HCT116 (cell line): Measurements from ENCODE around the gene RHOG.

Experiments used
- EGR1 ChIP-seq: IDR thresholded peaks from 2 replicates; pipeline ENCODE4 v1.6.1; 2012; ENCODE audit warnings: low read depth
- EZH2 ChIP-seq: fragments of 200-600 bp; sonication (generic); IDR thresholded peaks from 2 replicates; pipeline ENCODE4 v1.6.1; 2017; ENCODE audit warnings: antibody characterized with exemption, mixed run types
- POLR2A ChIP-seq: IDR thresholded peaks from 2 replicates; pipeline ENCODE4 v1.7.0; 2011; ENCODE audit warnings: borderline replicate concordance; ENCODE audit not compliant: insufficient read depth, insufficient read length; ENCODE audit errors: extremely low read depth
- POLR2AphosphoS5 ChIP-seq: IDR thresholded peaks from 2 replicates; pipeline ENCODE4 v1.6.1; 2011; ENCODE audit warnings: mild to moderate bottlenecking, low read depth, low read length, moderate library complexity
- SP1 ChIP-seq: IDR thresholded peaks from 2 replicates; pipeline ENCODE4 v1.6.1; 2012; ENCODE audit warnings: low read depth
- SRF ChIP-seq: IDR thresholded peaks from 2 replicates; pipeline ENCODE4 v1.6.1; 2012; ENCODE audit warnings: low read depth
- TCF7L2 ChIP-seq: IDR thresholded peaks from 2 replicates; pipeline ENCODE4 v1.7.0; 2011; ENCODE audit warnings: borderline replicate concordance, inconsistent platforms; ENCODE audit not compliant: insufficient read depth, insufficient read length; ENCODE audit errors: extremely low read depth
- TF ChIP-seq, protein P1 (sequence below), 3 experiments: fragments of 200-600 bp in 1 of 3; sonication (generic) in 1 of 3; IDR thresholded peaks in 2 of 3; conservative IDR thresholded peaks in 1 of 3; 2 replicates each; pipeline ENCODE4 v1.5.1; 2012 to 2017; ENCODE audit warnings: low read depth in 2 of 3, low read length in 2 of 3, antibody characterized with exemption in 1 of 3, borderline replicate concordance in 1 of 3, control low read depth in 1 of 3, mild to moderate bottlenecking in 1 of 3, mixed read lengths in 1 of 3, mixed run types in 1 of 3, moderate library complexity in 1 of 3; ENCODE audit not compliant: insufficient read depth in 1 of 3
- TF ChIP-seq, protein P2 (sequence below): IDR thresholded peaks from 2 replicates; pipeline ENCODE4 v1.6.1; 2012
- TF ChIP-seq, protein P3 (sequence below): IDR thresholded peaks from 2 replicates; pipeline ENCODE4 v1.6.1; 2012; ENCODE audit warnings: low read depth

DNA sequence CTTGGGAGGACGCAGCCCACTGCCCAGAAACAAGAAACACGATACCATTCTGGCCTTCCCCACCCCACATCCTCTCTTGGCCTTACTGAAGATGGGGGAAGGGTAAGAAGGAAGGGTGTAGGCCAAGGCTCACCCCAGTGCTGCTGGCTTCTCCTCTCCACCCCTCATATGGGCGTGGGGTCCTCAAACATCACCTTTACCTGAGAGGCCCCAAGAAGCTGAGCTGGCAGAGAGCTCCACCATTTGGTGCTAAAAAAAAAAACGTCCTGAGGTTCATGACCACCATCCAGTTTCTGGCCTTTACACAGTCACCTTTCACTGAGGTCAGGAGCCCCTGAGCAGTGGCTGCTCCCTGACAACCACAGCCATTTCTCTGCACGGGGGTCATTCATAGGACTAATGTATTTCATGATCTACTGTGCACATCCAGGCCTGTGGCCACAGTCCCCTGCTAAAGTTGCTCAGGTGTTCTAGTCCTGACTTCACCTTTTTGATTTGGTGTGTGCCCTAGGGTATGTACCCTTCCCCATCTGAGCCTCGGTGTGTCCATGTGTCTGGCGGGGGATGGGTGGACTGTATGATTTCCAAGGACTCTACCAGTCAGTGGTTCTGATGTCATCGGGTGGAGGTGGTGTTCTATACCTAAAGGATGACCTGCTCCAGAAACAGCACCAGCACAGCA lies 15.1 kb downstream of the RHOG start:
- TF ChIP-seq, protein P1, sequence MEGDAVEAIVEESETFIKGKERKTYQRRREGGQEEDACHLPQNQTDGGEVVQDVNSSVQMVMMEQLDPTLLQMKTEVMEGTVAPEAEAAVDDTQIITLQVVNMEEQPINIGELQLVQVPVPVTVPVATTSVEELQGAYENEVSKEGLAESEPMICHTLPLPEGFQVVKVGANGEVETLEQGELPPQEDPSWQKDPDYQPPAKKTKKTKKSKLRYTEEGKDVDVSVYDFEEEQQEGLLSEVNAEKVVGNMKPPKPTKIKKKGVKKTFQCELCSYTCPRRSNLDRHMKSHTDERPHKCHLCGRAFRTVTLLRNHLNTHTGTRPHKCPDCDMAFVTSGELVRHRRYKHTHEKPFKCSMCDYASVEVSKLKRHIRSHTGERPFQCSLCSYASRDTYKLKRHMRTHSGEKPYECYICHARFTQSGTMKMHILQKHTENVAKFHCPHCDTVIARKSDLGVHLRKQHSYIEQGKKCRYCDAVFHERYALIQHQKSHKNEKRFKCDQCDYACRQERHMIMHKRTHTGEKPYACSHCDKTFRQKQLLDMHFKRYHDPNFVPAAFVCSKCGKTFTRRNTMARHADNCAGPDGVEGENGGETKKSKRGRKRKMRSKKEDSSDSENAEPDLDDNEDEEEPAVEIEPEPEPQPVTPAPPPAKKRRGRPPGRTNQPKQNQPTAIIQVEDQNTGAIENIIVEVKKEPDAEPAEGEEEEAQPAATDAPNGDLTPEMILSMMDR (IDR thresholded peaks at IDR 0.05 in 2 of 3, conservative IDR thresholded peaks at IDR 0.05 in 1 of 3; ENCODE audit: borderline replicate concordance in 1 of 3, insufficient read depth in 1 of 3, low read depth in 2 of 3, low read length in 2 of 3) = no peak
- TF ChIP-seq SRF (no peak), POLR2A (no peak), EGR1 (no peak), POLR2AphosphoS5 (no peak), EZH2 (no peak), SP1 (no peak), TCF7L2 (no peak)
- TF ChIP-seq, protein P2, sequence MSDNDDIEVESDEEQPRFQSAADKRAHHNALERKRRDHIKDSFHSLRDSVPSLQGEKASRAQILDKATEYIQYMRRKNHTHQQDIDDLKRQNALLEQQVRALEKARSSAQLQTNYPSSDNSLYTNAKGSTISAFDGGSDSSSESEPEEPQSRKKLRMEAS = no peak
- TF ChIP-seq, protein P3, sequence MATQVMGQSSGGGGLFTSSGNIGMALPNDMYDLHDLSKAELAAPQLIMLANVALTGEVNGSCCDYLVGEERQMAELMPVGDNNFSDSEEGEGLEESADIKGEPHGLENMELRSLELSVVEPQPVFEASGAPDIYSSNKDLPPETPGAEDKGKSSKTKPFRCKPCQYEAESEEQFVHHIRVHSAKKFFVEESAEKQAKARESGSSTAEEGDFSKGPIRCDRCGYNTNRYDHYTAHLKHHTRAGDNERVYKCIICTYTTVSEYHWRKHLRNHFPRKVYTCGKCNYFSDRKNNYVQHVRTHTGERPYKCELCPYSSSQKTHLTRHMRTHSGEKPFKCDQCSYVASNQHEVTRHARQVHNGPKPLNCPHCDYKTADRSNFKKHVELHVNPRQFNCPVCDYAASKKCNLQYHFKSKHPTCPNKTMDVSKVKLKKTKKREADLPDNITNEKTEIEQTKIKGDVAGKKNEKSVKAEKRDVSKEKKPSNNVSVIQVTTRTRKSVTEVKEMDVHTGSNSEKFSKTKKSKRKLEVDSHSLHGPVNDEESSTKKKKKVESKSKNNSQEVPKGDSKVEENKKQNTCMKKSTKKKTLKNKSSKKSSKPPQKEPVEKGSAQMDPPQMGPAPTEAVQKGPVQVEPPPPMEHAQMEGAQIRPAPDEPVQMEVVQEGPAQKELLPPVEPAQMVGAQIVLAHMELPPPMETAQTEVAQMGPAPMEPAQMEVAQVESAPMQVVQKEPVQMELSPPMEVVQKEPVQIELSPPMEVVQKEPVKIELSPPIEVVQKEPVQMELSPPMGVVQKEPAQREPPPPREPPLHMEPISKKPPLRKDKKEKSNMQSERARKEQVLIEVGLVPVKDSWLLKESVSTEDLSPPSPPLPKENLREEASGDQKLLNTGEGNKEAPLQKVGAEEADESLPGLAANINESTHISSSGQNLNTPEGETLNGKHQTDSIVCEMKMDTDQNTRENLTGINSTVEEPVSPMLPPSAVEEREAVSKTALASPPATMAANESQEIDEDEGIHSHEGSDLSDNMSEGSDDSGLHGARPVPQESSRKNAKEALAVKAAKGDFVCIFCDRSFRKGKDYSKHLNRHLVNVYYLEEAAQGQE = no peak
